Lower leg skin (tissue), 3 donors: ENCODE results near the gene CREB3.

ENCODE experiments used
- CTCF ChIP-seq, 3 donors: fragments of 450-650 bp; IDR thresholded peaks; one replicate each; pipeline ENCODE4 v1.5.1; 2016; ENCODE audit warnings: antibody characterized with exemption in 3 of 3, mild to moderate bottlenecking in 3 of 3, moderate library complexity in 2 of 3
- POLR2A ChIP-seq, 2 donors: fragments of 450-650 bp; IDR thresholded peaks; one replicate each; pipeline ENCODE4 v1.6.1; 2016 to 2017; ENCODE audit warnings: antibody characterized with exemption in 2 of 2, mild to moderate bottlenecking in 1 of 2, moderate library complexity in 1 of 2

- no peak for TF ChIP-seq CTCF (IDR thresholded peaks at IDR 0.05)
- TF ChIP-seq POLR2A (IDR thresholded peaks at IDR 0.05), result no peak
Observed at GRCh38 chr9:35726931-35727330, 5.5 kb upstream of the CREB3 start.
